Smooth muscle cell (in vitro differentiated cells): ENCODE data around the gene TBCEL. TPM values are rescaled to one million over a fixed set of nuclear protein-coding genes. Genes with fewer than 3 reads are reported as not detected.

Experiments
- DNase-seq: peaks from one replicate; lab custom pipeline; 2025; ENCODE audit not compliant: unreplicated experiment; lab: John Stamatoyannopoulos, UW
- H2AFZ ChIP-seq: fragments of 200-600 bp; sonication (generic); 2 replicates; pipeline ENCODE4 v1.6.0; 2016; ENCODE audit warnings: antibody characterized with exemption, low read depth, mild to moderate bottlenecking
- H3F3A ChIP-seq: fragments of 200-600 bp; sonication (generic); 2 replicates; pipeline ENCODE4 v1.6.0; 2017; ENCODE audit warnings: antibody characterized with exemption, low read depth
- H3K27ac ChIP-seq: fragments of 200-600 bp; sonication (generic); 2 replicates; pipeline ENCODE4 v1.5.1; 2016; ENCODE audit warnings: low read depth, mild to moderate bottlenecking
- H3K27me3 ChIP-seq: fragments of 200-600 bp; sonication (generic); 2 replicates; pipeline ENCODE4 v1.6.1; 2016; ENCODE audit warnings: low read depth, mild to moderate bottlenecking
- H3K36me3 ChIP-seq: fragments of 200-600 bp; sonication (generic); 2 replicates; pipeline ENCODE4 v1.5.1; 2016; ENCODE audit warnings: low read depth
- H3K4me1 ChIP-seq: fragments of 200-600 bp; sonication (generic); 2 replicates; pipeline ENCODE4 v1.5.1; 2016; ENCODE audit warnings: low read depth
- H3K4me2 ChIP-seq: fragments of 200-600 bp; sonication (generic); 2 replicates; pipeline ENCODE4 v1.6.0; 2016; ENCODE audit warnings: mild to moderate bottlenecking
- H3K4me3 ChIP-seq: fragments of 200-600 bp; sonication (generic); 2 replicates; pipeline ENCODE4 v1.5.1; 2016; ENCODE audit warnings: mild to moderate bottlenecking
- H3K79me2 ChIP-seq: fragments of 200-600 bp; sonication (generic); 2 replicates; pipeline ENCODE4 v1.6.0; 2016; ENCODE audit warnings: low read depth, mild to moderate bottlenecking
- H3K9ac ChIP-seq: fragments of 200-600 bp; sonication (generic); 2 replicates; pipeline ENCODE4 v1.6.0; 2016; ENCODE audit warnings: low read depth
- H3K9me3 ChIP-seq: fragments of 200-600 bp; sonication (generic); replicated peaks from 2 replicates; pipeline ENCODE4 v1.5.1; 2016; ENCODE audit warnings: low read depth
- H4K20me1 ChIP-seq: fragments of 200-600 bp; sonication (generic); 2 replicates; pipeline ENCODE4 v1.6.0; 2016; ENCODE audit warnings: low read depth
- CTCF ChIP-seq: fragments of 200-600 bp; sonication (generic); IDR thresholded peaks from 2 replicates; pipeline ENCODE4 v1.5.1; 2017; ENCODE audit warnings: borderline replicate concordance, mild to moderate bottlenecking, antibody characterized with exemption; ENCODE audit not compliant: insufficient read depth, poor library complexity, severe bottlenecking
- WGBS: methylation state at CpG from one replicate; pipeline ENCODE4 v1.1.7; 2016; ENCODE audit warnings: low lambda C conversion rate; 5-methylcytosine and 5-hydroxymethylcytosine counted together
- polyA plus RNA-seq: library from polyadenylated mRNA; unstranded; fragments of >200 nt; fragmentation: Nextera tagmentation; extraction: Ambion mirVana; gene quantifications from 2 replicates; pipeline ENCODE4 v1.2.1, GENCODE V29; 2016
- total RNA-seq: library from RNA; depleted of rRNA; stranded (reverse); fragments of >200 nt; gene quantifications from 2 replicates; pipeline ENCODE4 v1.2.3, GENCODE V29; 2014

Gene TBCEL
- total and polyA plus RNA-seq, 2 experiments from 2014 or later: 9.6 to 16.0 TPM

GRCh38 chr11:121067026-121067425, 43.1 kb downstream of the TBCEL start:
- no peaks in the 10 kb centered on the region for H3K9me3 ChIP-seq
- H3F3A ChIP-seq: no peaks in the 10 kb centered on the region
- 92% methylated on average over 3 of the region's 3 CpGs for WGBS
- H2AFZ ChIP-seq: no peak overlapping the region
- no peak overlapping the region for H3K4me3 ChIP-seq
- H3K4me2 ChIP-seq: no peak overlapping the region
- no peak for TF ChIP-seq CTCF
- H3K9ac ChIP-seq: no peak overlapping the region
- H3K27me3 ChIP-seq: no peaks in the 10 kb centered on the region
- DNase-seq: no peak
- peaks cover 3% of the 10 kb centered on the region for H4K20me1 ChIP-seq
- H3K4me1 ChIP-seq: no peaks in the 10 kb centered on the region
- H3K79me2 ChIP-seq: no peaks in the 10 kb centered on the region
- H3K27ac ChIP-seq: no peak overlapping the region
- no peaks in the 10 kb centered on the region for H3K36me3 ChIP-seq

GRCh38 chr11:121067453-121067852, 43.6 kb downstream of the TBCEL start:
- H4K20me1 ChIP-seq: peaks cover 5% of the 10 kb centered on the region
- no peaks in the 10 kb centered on the region for H3K4me1 ChIP-seq
- no peaks in the 10 kb centered on the region for H3K36me3 ChIP-seq
- H3K4me2 ChIP-seq: no peak overlapping the region
- no peak overlapping the region for H3K27ac ChIP-seq
- TF ChIP-seq CTCF: no peak
- 65% methylated on average over 2 of the region's 2 CpGs for WGBS
- H2AFZ ChIP-seq: no peak overlapping the region
- DNase-seq: no peak
- H3K4me3 ChIP-seq: no peak overlapping the region
- H3K27me3 ChIP-seq: no peaks in the 10 kb centered on the region
- no peaks in the 10 kb centered on the region for H3K9me3 ChIP-seq
- no peaks in the 10 kb centered on the region for H3K79me2 ChIP-seq
- no peak overlapping the region for H3K9ac ChIP-seq
- H3F3A ChIP-seq: no peaks in the 10 kb centered on the region

DNA sequence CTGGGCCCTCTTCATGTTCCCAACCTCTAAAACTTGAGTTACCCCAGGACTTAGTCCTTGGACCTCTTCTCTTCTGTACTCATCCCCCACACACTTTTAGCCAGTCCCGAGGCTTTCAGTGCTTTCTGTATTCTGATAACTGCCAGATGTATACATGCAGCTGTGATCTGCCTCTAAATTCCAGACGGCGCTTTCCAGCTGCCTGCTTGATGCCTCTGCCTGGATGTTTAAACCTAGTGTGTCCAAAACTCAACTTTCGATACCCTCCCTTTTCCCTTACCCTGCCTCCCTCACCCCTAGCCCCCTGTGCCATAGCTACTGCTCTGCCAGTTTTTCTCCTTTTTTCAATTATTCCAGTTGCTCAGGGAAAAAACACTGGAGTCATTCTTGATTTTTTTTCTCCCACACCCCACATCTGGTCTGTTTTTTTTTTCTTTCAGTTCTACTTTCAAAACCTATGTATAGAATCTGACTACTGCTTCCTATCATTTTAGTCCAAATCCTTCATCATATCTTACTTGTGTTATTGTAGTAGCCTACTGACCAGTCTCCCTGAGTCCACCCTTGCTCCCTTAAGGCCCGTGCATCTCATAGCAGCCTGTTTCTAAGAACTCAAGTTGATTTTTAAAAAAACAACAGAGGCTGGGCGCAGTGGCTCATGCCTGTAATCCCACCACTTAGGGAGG, 44.2 kb downstream of the TBCEL start:
- H3K27me3 ChIP-seq: no peaks in the 10 kb centered on the region
- H3K4me1 ChIP-seq: no peaks in the 10 kb centered on the region
- no peaks in the 10 kb centered on the region for H3K9me3 ChIP-seq
- no peak overlapping the region for H2AFZ ChIP-seq
- DNase-seq: no peak
- WGBS: 58% methylated on average over 6 of the region's 6 CpGs
- peaks cover 5% of the 10 kb centered on the region for H4K20me1 ChIP-seq
- H3K36me3 ChIP-seq: no peaks in the 10 kb centered on the region
- no peak overlapping the region for H3K9ac ChIP-seq
- H3K79me2 ChIP-seq: no peaks in the 10 kb centered on the region
- no peaks in the 10 kb centered on the region for H3F3A ChIP-seq
- TF ChIP-seq CTCF: no peak
- no peak overlapping the region for H3K27ac ChIP-seq
- no peak overlapping the region for H3K4me2 ChIP-seq
- H3K4me3 ChIP-seq: no peak overlapping the region

GRCh38 chr11:121068787-121069186, 44.9 kb downstream of the TBCEL start:
- no peak for TF ChIP-seq CTCF
- H3K4me2 ChIP-seq: no peak overlapping the region
- no peak overlapping the region for H3K27ac ChIP-seq
- H3F3A ChIP-seq: no peaks in the 10 kb centered on the region
- H3K79me2 ChIP-seq: no peaks in the 10 kb centered on the region
- no peaks in the 10 kb centered on the region for H3K36me3 ChIP-seq
- 95% methylated on average over 6 of the region's 6 CpGs for WGBS
- no peak overlapping the region for H3K9ac ChIP-seq
- H2AFZ ChIP-seq: no peak overlapping the region
- no peak overlapping the region for H3K4me3 ChIP-seq
- no peak for DNase-seq
- H3K4me1 ChIP-seq: no peaks in the 10 kb centered on the region
- peaks cover 5% of the 10 kb centered on the region for H4K20me1 ChIP-seq
- H3K9me3 ChIP-seq: no peaks in the 10 kb centered on the region
- H3K27me3 ChIP-seq: no peaks in the 10 kb centered on the region
